GM12872 (cell line): ENCODE measurements around the gene ADORA2A.

Experiments used
- TF ChIP-seq, protein P1 (sequence below): IDR thresholded peaks from 3 replicates; pipeline ENCODE4 v1.5.1; 2011; ENCODE audit warnings: low read depth, mild to moderate bottlenecking, low read length, moderate library complexity; ENCODE audit not compliant: insufficient read depth

Gene ADORA2A

DNA sequence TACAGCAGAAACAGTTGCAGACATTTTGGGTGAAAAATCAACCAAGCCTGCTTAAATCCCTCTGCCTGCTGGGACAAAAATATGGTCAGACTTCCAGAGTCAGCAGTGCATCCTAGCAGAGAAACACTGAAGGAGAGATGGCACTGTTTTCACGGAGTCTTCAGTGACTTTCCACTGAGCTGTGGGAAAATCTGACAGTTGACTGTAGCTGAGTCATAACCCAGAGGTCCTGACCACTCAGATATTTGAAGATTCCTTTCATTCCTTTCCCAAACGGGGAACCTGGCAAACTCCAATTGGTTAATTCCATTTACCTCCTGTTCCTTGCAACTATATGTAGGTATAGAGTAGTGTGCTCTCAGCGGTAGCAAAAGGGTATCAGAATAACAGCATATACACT is 46.8 kb downstream of the ADORA2A start:
- TF ChIP-seq, protein P1, sequence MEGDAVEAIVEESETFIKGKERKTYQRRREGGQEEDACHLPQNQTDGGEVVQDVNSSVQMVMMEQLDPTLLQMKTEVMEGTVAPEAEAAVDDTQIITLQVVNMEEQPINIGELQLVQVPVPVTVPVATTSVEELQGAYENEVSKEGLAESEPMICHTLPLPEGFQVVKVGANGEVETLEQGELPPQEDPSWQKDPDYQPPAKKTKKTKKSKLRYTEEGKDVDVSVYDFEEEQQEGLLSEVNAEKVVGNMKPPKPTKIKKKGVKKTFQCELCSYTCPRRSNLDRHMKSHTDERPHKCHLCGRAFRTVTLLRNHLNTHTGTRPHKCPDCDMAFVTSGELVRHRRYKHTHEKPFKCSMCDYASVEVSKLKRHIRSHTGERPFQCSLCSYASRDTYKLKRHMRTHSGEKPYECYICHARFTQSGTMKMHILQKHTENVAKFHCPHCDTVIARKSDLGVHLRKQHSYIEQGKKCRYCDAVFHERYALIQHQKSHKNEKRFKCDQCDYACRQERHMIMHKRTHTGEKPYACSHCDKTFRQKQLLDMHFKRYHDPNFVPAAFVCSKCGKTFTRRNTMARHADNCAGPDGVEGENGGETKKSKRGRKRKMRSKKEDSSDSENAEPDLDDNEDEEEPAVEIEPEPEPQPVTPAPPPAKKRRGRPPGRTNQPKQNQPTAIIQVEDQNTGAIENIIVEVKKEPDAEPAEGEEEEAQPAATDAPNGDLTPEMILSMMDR: no peak

DNA sequence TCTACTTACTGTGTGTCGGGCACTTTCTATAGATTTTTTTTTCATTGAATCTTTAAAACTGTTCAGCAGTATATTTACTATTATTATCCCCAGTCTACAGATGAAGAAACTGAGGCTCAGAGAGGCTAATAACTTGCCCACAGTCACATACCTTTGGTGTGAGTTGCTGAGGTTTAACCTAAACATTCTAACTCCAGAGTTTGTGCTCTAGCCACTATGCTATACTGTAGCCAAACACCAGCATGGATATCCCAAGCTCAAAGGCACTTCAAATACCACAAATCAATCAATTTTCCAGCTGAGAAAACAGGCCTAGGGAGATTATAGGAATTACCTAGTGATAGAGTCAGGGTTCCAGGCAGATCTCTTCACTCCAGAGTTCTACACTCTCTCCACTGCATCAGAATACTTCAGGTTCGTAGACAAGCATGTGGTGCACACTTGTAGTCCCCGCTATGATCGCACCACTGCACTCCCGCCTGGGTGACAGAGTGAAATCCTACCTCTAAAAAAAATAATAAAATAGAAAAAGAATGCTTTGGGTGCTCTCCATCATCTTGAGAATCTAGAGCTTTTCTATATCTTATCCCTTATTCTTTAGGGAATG is 47.4 kb downstream of the ADORA2A start:
- TF ChIP-seq, protein P1: no peak

DNA sequence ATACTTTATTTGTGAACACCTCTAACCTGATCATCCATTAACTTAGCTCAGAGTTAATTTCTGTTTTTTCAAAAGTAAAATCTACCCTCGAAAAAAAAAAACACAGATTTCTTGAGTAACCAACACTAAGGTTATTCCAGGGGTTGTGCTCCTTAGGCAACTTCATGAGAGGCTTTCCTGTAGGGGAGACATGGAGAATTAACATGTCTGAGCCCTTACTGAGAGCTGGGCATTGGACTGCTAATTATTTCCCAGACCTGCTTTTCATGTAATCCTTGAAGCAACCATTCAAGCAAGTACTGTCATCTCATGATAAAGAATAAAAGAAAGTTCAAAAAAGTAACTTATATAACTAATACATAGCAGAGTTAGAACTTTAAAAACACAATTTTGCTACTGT is 54.2 kb downstream of the ADORA2A start:
- TF ChIP-seq, protein P1: no peak

DNA sequence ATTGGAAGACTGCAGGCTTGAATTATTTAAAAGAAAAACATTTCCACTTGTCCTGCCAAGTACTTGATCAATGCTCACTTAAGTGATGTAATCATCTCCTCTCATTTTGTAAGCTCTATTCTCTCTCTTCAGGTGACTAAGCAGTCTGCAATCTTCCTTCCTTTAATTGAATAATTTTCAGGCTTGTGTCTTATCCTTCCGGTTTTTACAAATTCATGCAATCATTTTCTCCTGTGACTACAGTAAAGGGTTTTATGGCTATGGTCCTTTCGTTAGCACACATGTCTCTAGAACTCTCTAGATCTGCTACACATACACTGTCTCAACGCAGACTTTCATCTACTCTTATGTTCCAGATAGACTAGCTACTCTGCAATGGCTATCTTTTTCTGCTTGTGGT is 55.2 kb downstream of the ADORA2A start:
- TF ChIP-seq, protein P1: no peak

DNA sequence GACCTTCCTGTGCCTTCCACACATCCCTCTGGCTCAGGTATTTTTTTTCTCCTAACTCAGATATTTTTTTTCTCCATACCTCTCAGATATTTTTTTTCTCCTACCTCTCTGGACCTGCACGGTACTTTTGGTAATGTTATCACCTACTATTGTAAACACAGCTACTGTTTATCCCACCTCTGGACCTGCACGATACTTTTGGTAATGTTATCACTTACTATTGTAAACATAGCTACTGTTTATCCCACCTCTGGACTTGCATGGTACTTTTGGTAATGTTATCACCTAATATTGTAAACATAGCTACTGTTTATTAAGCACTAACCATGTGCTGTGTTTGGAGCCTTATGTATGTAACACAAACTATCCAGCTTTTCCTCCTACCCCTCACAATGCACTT is 55.6 kb downstream of the ADORA2A start:
- TF ChIP-seq, protein P1: no peak

DNA sequence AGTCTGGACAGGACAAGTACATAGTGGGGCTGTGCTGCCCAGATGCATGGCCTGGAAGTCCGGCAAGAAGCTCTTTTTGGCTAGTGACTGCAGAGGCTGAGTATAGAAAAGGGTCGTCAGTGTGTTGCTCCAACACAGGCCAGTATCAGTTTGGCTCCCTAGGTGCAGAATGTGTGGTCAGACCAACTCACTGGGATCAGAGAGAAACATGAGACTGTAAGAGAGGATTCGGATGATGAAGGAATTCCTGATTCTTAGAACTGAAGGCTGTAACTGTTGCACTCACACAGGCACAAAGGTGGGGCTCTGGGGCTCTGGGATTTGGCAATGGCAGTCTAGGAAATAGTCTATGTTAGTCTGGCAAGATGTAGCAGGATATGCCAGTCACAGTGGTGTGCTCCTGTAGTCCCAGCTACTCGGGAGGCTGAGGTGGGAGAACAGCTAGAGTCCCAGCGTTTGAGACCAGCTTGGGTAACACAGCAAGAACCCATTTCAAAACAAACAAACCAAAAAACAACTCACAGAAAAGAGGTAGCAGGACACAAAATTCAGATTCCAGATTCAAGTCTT is 56.7 kb downstream of the ADORA2A start:
- TF ChIP-seq, protein P1: no peak

DNA sequence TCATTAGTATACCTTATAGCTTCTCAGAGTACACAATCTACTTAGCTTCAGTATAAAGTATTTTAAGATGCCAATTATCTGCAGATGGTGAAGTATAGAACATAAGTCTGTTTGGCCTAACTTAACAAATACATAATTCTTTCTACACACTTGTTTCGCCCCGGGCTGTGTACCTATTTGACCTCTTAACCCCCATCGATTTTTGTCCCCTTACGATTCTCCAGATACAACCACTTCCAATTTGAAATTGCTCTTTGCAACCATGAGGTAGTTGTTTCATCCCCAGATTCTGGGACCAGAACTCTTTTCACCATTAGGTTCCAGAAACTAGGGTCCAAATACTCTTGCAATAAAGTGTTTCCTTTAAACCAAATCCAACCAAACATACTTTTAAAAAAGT is 57.8 kb downstream of the ADORA2A start:
- TF ChIP-seq, protein P1: no peak
